Pancreas (tissue), 10 donors: Measurements from ENCODE around the gene DYNC2H1. TPM values are rescaled to one million over a fixed set of nuclear protein-coding genes. Genes with fewer than 3 reads are reported as not detected.

Experiments used
- ATAC-seq, 4 donors: fragments of 200-7000 bp; cut with Tn5 transposase; one replicate each; pipeline versions ENCODE4 v1.8.0 to v1.9.1; 2020; ENCODE audit warnings: mild to moderate bottlenecking in 4 of 4, moderate library complexity in 4 of 4
- DNase-seq, 6 donors: peaks; one replicate each; pipeline ENCODE4 v3.0.0-alpha.2; 2020
- FAIRE-seq: peaks from 2 replicates; lab custom pipeline; 2012; peaks lifted over from hg19 to GRCh38; lab: Jason Lieb, UNC
- H3K27ac ChIP-seq, 4 donors: fragments of 200-600 bp; sonication (generic); 1 replicate in 3 of 4; 2 replicates in 1 of 4; pipeline versions ENCODE4 v1.5.0 to v1.8.0; 2020
- H3K27me3 ChIP-seq, 4 donors: fragments of 200-600 bp; one replicate each; pipeline ENCODE4 v1.8.0; 2021
- H3K36me3 ChIP-seq, 3 donors: fragments of 200-600 bp; sonication (generic) in 1 of 3; one replicate each; pipeline versions ENCODE4 v1.5.0 to v1.8.0; 2020 to 2021
- H3K4me1 ChIP-seq, 3 donors: fragments of 200-600 bp; one replicate each; pipeline ENCODE4 v1.8.0; 2021
- H3K4me3 ChIP-seq, 4 donors: fragments of 200-600 bp; sonication (generic) in 2 of 4; one replicate each; pipeline versions ENCODE4 v1.5.0 to v1.8.0; 2020 to 2021
- H3K9me3 ChIP-seq, 4 donors: fragments of 200-600 bp; one replicate each; pipeline ENCODE4 v1.8.0; 2021
- CTCF ChIP-seq, 4 donors: fragments of 200-600 bp; sonication (generic) in 3 of 4; IDR thresholded peaks; one replicate each; pipeline versions ENCODE4 v1.5.0 to v1.8.0; 2021; ENCODE audit warnings: antibody characterized with exemption in 4 of 4
- WGBS, 2 donors: extraction: QIAGEN DNeasy Blood & Tissue Kit; methylation state at CpG; one replicate each; pipeline ENCODE4 v1.1.7; 2013; 5-methylcytosine and 5-hydroxymethylcytosine counted together
- intact Hi-C, 3 donors: fragments of 100-400 bp; cut with DNase I; formaldehyde crosslinking; loops; one replicate each; pipeline versions ENCODE4 v1.11.1 to v1.14.2; 2022
- polyA plus RNA-seq, 2 donors: library from polyadenylated mRNA; stranded (reverse); fragments of 200-250 nt; gene quantifications; one replicate each; pipeline ENCODE4 v1.2.3, GENCODE V29; 2013
- total RNA-seq, 6 donors: library from RNA; stranded (reverse); fragmentation: NEBNext Ultra II Directional in 4 of 6; extraction: Animal tissue kit (Norgen Biotek cat#: 25700) in 4 of 6; gene quantifications; one replicate each; pipeline versions ENCODE4 v1.2.1 to v1.2.4, GENCODE V29; 2021 to 2023
- donor health status: healthy with polysubstance abuse.
- donor health status: DM: no; HTN: no; CAD: no; lungs with moderate emphysema.
- donor health status: DM: no; HTN: no; CAD: no.
- donor health status: control.
- donor health status: control.
- donor health status: Bipolar disorder and iron deficiency.
- donor health status: DM: yes; HTN: yes; CAD: no.
- donor health status: DM: no; HTN: no; CAD: no.
- donor health status: DM: no; HTN: no; CAD: no.
- donor health status: DM: yes; HTN: yes; CAD: no.

DYNC2H1 gene
- total and polyA plus RNA-seq, 8 donors, result 6.6 to 15.2 (median 8.4) TPM

DNA sequence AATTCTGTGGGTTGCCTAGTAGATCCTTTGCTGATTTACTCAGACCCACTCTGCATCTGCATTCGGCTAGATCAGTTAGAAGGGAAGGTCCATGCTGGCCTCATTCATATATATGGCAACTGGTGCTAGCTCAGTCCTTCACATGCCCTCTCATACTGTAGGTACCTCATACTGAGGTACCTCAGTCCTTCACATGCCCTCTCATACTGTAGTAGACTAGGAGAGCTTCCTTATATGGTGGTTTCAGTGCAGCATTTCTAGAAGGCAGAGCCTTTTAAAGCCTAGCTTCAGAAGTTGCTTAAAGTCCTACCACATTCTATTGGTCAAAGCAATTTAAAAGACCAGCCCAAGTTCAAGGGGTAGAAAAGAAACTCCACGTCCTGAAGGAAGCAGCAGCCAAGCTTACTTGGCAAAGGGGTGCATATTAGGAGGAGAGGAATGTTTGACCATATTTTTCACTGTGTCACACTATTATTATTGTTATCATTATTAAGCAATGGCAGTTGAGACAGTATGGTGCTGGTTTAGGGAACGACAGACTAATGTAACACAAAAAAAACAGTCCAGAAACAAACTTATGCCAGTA lies 356.4 kb downstream of the DYNC2H1 start:
- no peaks in the 10 kb centered on the region for H3K27me3 ChIP-seq
- FAIRE-seq (no peak), ATAC-seq (no peak), DNase-seq (no peak)
- no peak overlapping the region for H3K4me3 ChIP-seq
- 69 to 86% methylated on average over 3 of the region's 3 CpGs for WGBS, 2 donors
- no peaks in the 10 kb centered on the region for H3K9me3 ChIP-seq
- intact Hi-C loops, result no loop called here
- H3K36me3 ChIP-seq, result no peaks in the 10 kb centered on the region
- no peaks in the 10 kb centered on the region for H3K4me1 ChIP-seq
- H3K27ac ChIP-seq, result no peak overlapping the region
- no peak for TF ChIP-seq CTCF (IDR thresholded peaks at IDR 0.05)

- no peak for ATAC-seq
- no peaks in the 10 kb centered on the region for H3K36me3 ChIP-seq
- no peaks in the 10 kb centered on the region for H3K9me3 ChIP-seq
- no peak for TF ChIP-seq CTCF (IDR thresholded peaks at IDR 0.05)
- FAIRE-seq, result no peak
- H3K27ac ChIP-seq, result no peak overlapping the region
- intact Hi-C loops, result no loop called here
- no peaks in the 10 kb centered on the region for H3K4me1 ChIP-seq
- H3K4me3 ChIP-seq, result no peak overlapping the region
- no peaks in the 10 kb centered on the region for H3K27me3 ChIP-seq
- DNase-seq, result no peak
- WGBS, 2 donors, result 91 to 95% methylated on average over 4 of the region's 4 CpGs
Measured at GRCh38 chr11:103471546-103471945, 362.3 kb downstream of the DYNC2H1 start.

DNA sequence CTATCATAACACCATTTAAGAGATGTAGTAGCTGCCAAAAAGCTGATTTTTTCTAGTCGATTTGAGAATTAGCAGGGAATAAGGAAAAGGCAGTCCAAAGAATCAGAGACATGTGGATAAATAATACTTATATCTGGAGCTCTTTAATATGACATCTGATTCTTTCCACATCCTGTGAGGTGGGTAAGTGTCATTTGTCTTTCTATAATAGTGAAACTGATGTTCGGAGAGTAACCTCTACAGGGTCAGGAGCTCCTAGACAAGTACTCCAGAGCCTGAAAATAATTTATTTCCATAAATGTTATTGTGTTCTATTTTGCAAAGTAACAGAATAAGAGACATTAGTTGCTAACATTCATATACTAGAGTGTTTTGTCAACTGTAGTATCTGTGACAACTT lies 367.6 kb downstream of the DYNC2H1 start:
- FAIRE-seq, result no peak
- ATAC-seq, result no peak
- no peak for DNase-seq
- Histone ChIP-seq H3K4me3 (no peak overlapping the region), H3K36me3 (no peaks in the 10 kb centered on the region), H3K27me3 (no peaks in the 10 kb centered on the region), H3K27ac (no peak overlapping the region), H3K9me3 (no peaks in the 10 kb centered on the region), H3K4me1 (no peaks in the 10 kb centered on the region)
- intact Hi-C loops, result no loop called here
- no peak for TF ChIP-seq CTCF (IDR thresholded peaks at IDR 0.05)
- 82 to 86% methylated on average over 2 of the region's 2 CpGs for WGBS, 2 donors

DNA sequence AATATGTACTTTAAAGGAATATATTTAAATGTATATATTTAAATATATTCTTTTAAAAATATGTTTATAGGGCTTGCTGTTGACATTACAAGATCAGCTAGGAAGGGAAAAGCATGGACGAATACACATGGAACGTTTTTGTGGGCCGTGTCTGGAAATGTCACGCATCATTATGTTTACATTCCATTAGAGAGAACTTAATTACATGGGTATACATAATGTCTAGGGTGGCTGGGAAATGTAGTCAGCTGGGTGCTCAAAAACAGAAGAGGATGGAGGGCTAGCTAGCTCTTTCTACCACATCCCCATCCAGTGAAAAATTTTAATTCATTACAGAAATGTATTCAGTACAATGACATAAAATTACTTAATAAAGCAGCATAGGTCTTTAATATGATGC lies 371.2 kb downstream of the DYNC2H1 start:
- no peak for TF ChIP-seq CTCF (IDR thresholded peaks at IDR 0.05)
- intact Hi-C loops, result no loop called here
- DNase-seq (no peak), FAIRE-seq (no peak), ATAC-seq (no peak)
- 72% methylated on average over 4 of the region's 4 CpGs for WGBS, 2 donors
- H3K9me3 ChIP-seq, result no peaks in the 10 kb centered on the region
- no peaks in the 10 kb centered on the region for H3K36me3 ChIP-seq
- no peaks in the 10 kb centered on the region for H3K4me1 ChIP-seq
- H3K27me3 ChIP-seq, result no peaks in the 10 kb centered on the region
- no peak overlapping the region for H3K27ac ChIP-seq
- no peak overlapping the region for H3K4me3 ChIP-seq

GRCh38 chr11:103483996-103484395 lies 374.8 kb downstream of the DYNC2H1 start:
- Histone ChIP-seq H3K4me3 (no peak overlapping the region), H3K36me3 (no peaks in the 10 kb centered on the region), H3K27ac (no peak overlapping the region), H3K9me3 (no peaks in the 10 kb centered on the region), H3K4me1 (no peaks in the 10 kb centered on the region), H3K27me3 (no peaks in the 10 kb centered on the region)
- no peak for DNase-seq
- TF ChIP-seq CTCF (IDR thresholded peaks at IDR 0.05), result no peak
- no peak for FAIRE-seq
- intact Hi-C loops, result no loop called here
- no peak for ATAC-seq
